ENCODE data around the gene HACD1.

DNA sequence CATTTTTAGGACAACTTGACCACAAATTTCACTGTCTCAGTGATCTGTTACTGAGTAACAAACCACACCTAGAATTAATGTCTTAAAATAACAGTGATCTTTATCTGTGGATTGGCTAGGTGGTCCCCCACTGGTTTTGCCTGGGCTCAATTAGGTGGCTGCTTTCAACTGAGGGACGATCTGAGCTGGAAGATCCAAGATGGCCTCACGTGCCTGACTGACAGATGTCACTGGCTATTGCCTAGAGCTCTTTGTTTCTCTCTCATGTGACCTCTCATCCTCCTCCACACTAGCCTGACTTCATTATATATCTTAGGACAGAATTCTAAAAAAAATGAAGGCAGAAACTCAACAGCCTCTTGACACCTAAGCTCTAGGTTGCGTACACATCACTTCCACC, 59.7 kb downstream of the HACD1 start:
- TF ChIP-seq POLR2A (IDR thresholded peaks at IDR 0.05; ENCODE audit: low read length) (no peak), GATA1 (IDR thresholded peaks at IDR 0.05; ENCODE audit: low read depth, low read length) (no peak)

All from erythroblast (primary cell).